ENCODE measurements around the gene OR10H3.
"Not testable (repeated sequence)": the region's sequence is repeated elsewhere in the genome, so short reads cannot be mapped to it uniquely, and the experiment has no call there.

The OR10H3 gene

GRCh38 chr19:15776991-15777970, 39.5 kb downstream of the OR10H3 start:
- no peak overlapping the region for H3K4me3 ChIP-seq (ENCODE audit: low read depth, low read length)

- no peak overlapping the region for H3K4me3 ChIP-seq (ENCODE audit: low read depth, low read length)
Measured at GRCh38 chr19:15779756-15780476, 42.1 kb downstream of the OR10H3 start.

- H3K4me3 ChIP-seq (ENCODE audit: low read depth, low read length) = no peak overlapping the region
Measured at GRCh38 chr19:15780610-15781418, 43.0 kb downstream of the OR10H3 start.

- H3K4me3 ChIP-seq (ENCODE audit: low read depth, low read length) = no peak overlapping the region
Measured at GRCh38 chr19:15781661-15782060, 43.9 kb downstream of the OR10H3 start.

GRCh38 chr19:15782211-15782610, 44.4 kb downstream of the OR10H3 start:
- no peak overlapping the region for H3K4me3 ChIP-seq (ENCODE audit: low read depth, low read length)

- H3K4me3 ChIP-seq (ENCODE audit: low read depth, low read length) = not testable (repeated sequence)
Measured at GRCh38 chr19:15782896-15783295, 45.1 kb downstream of the OR10H3 start.

GRCh38 chr19:15787611-15788155, 49.9 kb downstream of the OR10H3 start, which contains the start of gene OR10H5:
TSS of gene OR10H5 (plus strand) at chr19:15787661. CDS start at chr19:15794049, 6,388 bp downstream.
- H3K4me3 ChIP-seq (ENCODE audit: low read depth, low read length) = no peak within 1 kb of the TSS

- H3K4me3 ChIP-seq (ENCODE audit: low read depth, low read length) = no peak overlapping the region
Measured at GRCh38 chr19:15788594-15789270, 50.9 kb downstream of the OR10H3 start.

- H3K4me3 ChIP-seq (ENCODE audit: low read depth, low read length) = no peak overlapping the region
Measured at GRCh38 chr19:15790096-15790495, 52.3 kb downstream of the OR10H3 start.

All from iPS-11a (cell line).